ENCODE data around the gene CENPB.
A peak's percentile ranks its signal among the peaks of the same experiment; 100 is the strongest.

The CENPB gene

GRCh38 chr20:3783511-3784195, 2.9 kb downstream of the CENPB start:
- H3K4me1 Mint-ChIP-seq = peaks cover 44% of the 10 kb centered on the region
- no peak for TF ChIP-seq CTCF (IDR thresholded peaks at IDR 0.05; ENCODE audit: unreplicated experiment in 3 of 3)
- peak overlapping the region; percentile 59 to 77 (median 60) for H3K4me3 Mint-ChIP-seq
- H3K27me3 Mint-ChIP-seq (ENCODE audit: low read depth) = peaks cover 20% of the 10 kb centered on the region
- H3K36me3 Mint-ChIP-seq (ENCODE audit: low read depth) = peaks cover 4% of the 10 kb centered on the region
- H3K9me3 Mint-ChIP-seq = no peaks in the 10 kb centered on the region
- H3K27ac Mint-ChIP-seq = peak overlapping the region in 1 of 3 experiments; percentile 46

DNA sequence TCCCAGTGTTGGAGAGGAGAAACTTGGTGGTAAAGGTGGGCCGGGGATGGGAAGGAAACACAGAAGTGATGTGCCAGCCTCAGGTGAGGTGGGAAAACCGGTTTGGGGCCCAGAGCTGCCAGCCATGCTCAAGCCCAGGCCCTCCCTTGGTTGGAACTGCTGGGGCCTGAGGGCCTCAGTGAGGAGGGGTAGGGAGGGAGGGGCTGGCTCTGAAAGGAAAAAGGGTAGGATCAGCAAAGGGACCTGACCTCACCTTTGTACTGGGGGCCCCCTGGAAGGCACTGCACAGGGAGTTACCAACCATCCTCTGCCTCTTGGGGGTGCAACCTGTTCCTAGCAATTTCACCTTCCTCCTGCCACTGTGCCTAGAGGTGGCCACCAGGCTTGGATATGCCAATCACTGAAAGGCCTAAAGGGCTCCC, 3.5 kb downstream of the CENPB start:
- no peaks in the 10 kb centered on the region for H3K9me3 Mint-ChIP-seq
- H3K36me3 Mint-ChIP-seq (ENCODE audit: low read depth) = peaks cover 4% of the 10 kb centered on the region
- peaks cover 38% of the 10 kb centered on the region for H3K4me1 Mint-ChIP-seq
- H3K4me3 Mint-ChIP-seq = peak overlapping the region; percentile 64 to 78 (median 74)
- no peak for TF ChIP-seq CTCF (IDR thresholded peaks at IDR 0.05; ENCODE audit: unreplicated experiment in 3 of 3)
- H3K27me3 Mint-ChIP-seq (ENCODE audit: low read depth) = peaks cover 25% of the 10 kb centered on the region
- H3K27ac Mint-ChIP-seq = peak overlapping the region; percentile 46 to 80 (median 63)

- H3K9me3 Mint-ChIP-seq = no peaks in the 10 kb centered on the region
- H3K27ac Mint-ChIP-seq = peak overlapping the region; percentile 46 to 80 (median 63)
- H3K27me3 Mint-ChIP-seq (ENCODE audit: low read depth) = peaks cover 29% of the 10 kb centered on the region
- TF ChIP-seq CTCF (IDR thresholded peaks at IDR 0.05; ENCODE audit: unreplicated experiment in 3 of 3) = no peak
- peak overlapping the region; percentile 64 to 78 (median 74) for H3K4me3 Mint-ChIP-seq
- peaks cover 4% of the 10 kb centered on the region for H3K36me3 Mint-ChIP-seq (ENCODE audit: low read depth)
- H3K4me1 Mint-ChIP-seq = peaks cover 37% of the 10 kb centered on the region
These were observed 3.9 kb downstream of the CENPB start for GRCh38 chr20:3782597-3782996.

- no peaks in the 10 kb centered on the region for H3K9me3 Mint-ChIP-seq
- H3K27me3 Mint-ChIP-seq (ENCODE audit: low read depth) = peaks cover 42% of the 10 kb centered on the region
- peaks cover 4% of the 10 kb centered on the region for H3K36me3 Mint-ChIP-seq (ENCODE audit: low read depth)
- peaks cover 31% of the 10 kb centered on the region for H3K4me1 Mint-ChIP-seq
- peak within 1 kb of the TSS; percentile 83 to 85 (median 84) for H3K4me3 Mint-ChIP-seq
- peak in 2 of 3 experiments; percentile 23 to 36 for TF ChIP-seq CTCF (IDR thresholded peaks at IDR 0.05; ENCODE audit: unreplicated experiment in 3 of 3)
- H3K27ac Mint-ChIP-seq = peak within 1 kb of the TSS; percentile 46 to 86 (median 80)
These were observed 5.2 kb downstream of the CENPB start, which contains the start of gene SPEF1 for GRCh38 chr20:3781153-3781910. TSS of gene SPEF1 (minus strand) at chr20:3781448. CDS start at chr20:3781287, 161 bp downstream.

- Mint-ChIP-seq H3K9me3 (no peaks in the 10 kb centered on the region), H3K27ac (no peak overlapping the region), H3K36me3 (ENCODE audit: low read depth) (no peaks in the 10 kb centered on the region), H3K4me3 (peak overlapping the region; percentile 16 to 47 (median 38)), H3K4me1 (peaks cover 22% of the 10 kb centered on the region), H3K27me3 (ENCODE audit: low read depth) (peaks cover 60% of the 10 kb centered on the region)
- TF ChIP-seq CTCF (IDR thresholded peaks at IDR 0.05; ENCODE audit: unreplicated experiment in 3 of 3) = no peak
These were observed 7.6 kb downstream of the CENPB start for GRCh38 chr20:3778976-3779375.
